GM12878 (cell line): Measurements from ENCODE around the gene SARDH. TPM values are rescaled to one million over a fixed set of nuclear protein-coding genes. Genes with fewer than 3 reads are reported as not detected.

ENCODE experiments used
- ATAC-seq: fragments of 200-7000 bp; cut with Tn5 transposase; 3 replicates; pipeline ENCODE4 v1.9.1; 2020; ENCODE audit warnings: mild to moderate bottlenecking, moderate library complexity
- BruUV-seq: library from RNA; stranded (reverse); fragments of 400-500 nt; replicated peaks from 2 replicates; lab custom pipeline; 2021; lab: Mats Ljungman, UMichigan
- CTCF ChIA-PET: fragments of 300-600 bp; sonication (Branson Sonifier 250); formaldehyde crosslinking; extraction: SDS; loops from one replicate; lab custom pipeline; 2021; ENCODE audit warnings: inconsistent platforms; lab: Yijun Ruan, JAX
- POLR2A ChIA-PET: fragments of 350-600 bp; formaldehyde crosslinking; extraction: SDS; loops from one replicate; lab custom pipeline; 2021; ENCODE audit warnings: inconsistent platforms; lab: Charles Lee
- RAD21 ChIA-PET: fragments of 300-600 bp; sonication (Branson Sonifier 250); formaldehyde crosslinking; loops from one replicate; lab custom pipeline; 2023; ENCODE audit warnings: antibody characterized with exemption; ENCODE audit not compliant: unreplicated experiment; lab: Charles Lee
- SMC1A ChIA-PET: fragments of 300-600 bp; sonication (Branson Sonifier 250); formaldehyde crosslinking; loops from one replicate; lab custom pipeline; 2023; ENCODE audit not compliant: unreplicated experiment, uncharacterized antibody; lab: Charles Lee
- DNase-seq: peaks from one replicate; pipeline ENCODE4 v3.0.0-alpha.2; 2011; ENCODE audit warnings: low read depth, low spot score
- FAIRE-seq: peaks from 3 replicates; lab custom pipeline; 2011; peaks lifted over from hg19 to GRCh38; lab: Jason Lieb, UNC
- H2AFZ ChIP-seq: 2 replicates; pipeline ENCODE4 v1.6.0; 2011; ENCODE audit warnings: low read depth, low read length, control low read depth; ENCODE audit not compliant: control insufficient read depth
- H3K27ac ChIP-seq: 2 replicates; pipeline ENCODE4 v1.5.1; 2011; ENCODE audit warnings: control low read depth; ENCODE audit not compliant: control insufficient read depth, insufficient read depth
- H3K27me3 ChIP-seq, 2 experiments: replicated peaks in 1 of 2; 2 replicates each; pipeline versions ENCODE4 v1.6.0 to v1.6.1; 2011; ENCODE audit warnings: low read length in 1 of 2; ENCODE audit not compliant: control insufficient read depth in 2 of 2, insufficient read depth in 2 of 2
- H3K36me3 ChIP-seq, 2 experiments: 2 replicates each; pipeline ENCODE4 v1.5.1; 2011; ENCODE audit warnings: low read length in 1 of 2; ENCODE audit not compliant: control insufficient read depth in 2 of 2, insufficient read depth in 2 of 2
- H3K4me1 ChIP-seq: 2 replicates; pipeline ENCODE4 v1.6.1; 2011; ENCODE audit warnings: mild to moderate bottlenecking, low read length, moderate library complexity, mixed read lengths; ENCODE audit not compliant: control insufficient read depth, insufficient read depth
- H3K4me2 ChIP-seq: 2 replicates; pipeline ENCODE4 v1.6.0; 2011; ENCODE audit warnings: control low read depth; ENCODE audit not compliant: control insufficient read depth, insufficient read depth
- H3K4me3 ChIP-seq: fragments of 200-600 bp; sonication (generic); 2 replicates; pipeline ENCODE4 v1.5.1; 2016
- H3K79me2 ChIP-seq: 2 replicates; pipeline ENCODE4 v1.6.0; 2011; ENCODE audit warnings: low read length; ENCODE audit not compliant: control insufficient read depth, insufficient read depth
- H3K9ac ChIP-seq: 2 replicates; pipeline ENCODE4 v1.8.0; 2011; ENCODE audit warnings: low read length, control low read depth, mixed read lengths; ENCODE audit not compliant: control insufficient read depth, insufficient read depth
- H3K9me3 ChIP-seq: replicated peaks from 3 replicates; pipeline ENCODE4 v1.5.1; 2011; ENCODE audit warnings: mild to moderate bottlenecking, low read length; ENCODE audit not compliant: control insufficient read depth, insufficient read depth
- H4K20me1 ChIP-seq: 2 replicates; pipeline ENCODE4 v1.6.0; 2011; ENCODE audit not compliant: control insufficient read depth, insufficient read depth
- BCLAF1 ChIP-seq: fragments of 450-650 bp; IDR thresholded peaks from 2 replicates; pipeline ENCODE4 v1.6.1; 2017; ENCODE audit warnings: antibody characterized with exemption, mild to moderate bottlenecking, moderate library complexity
- CBX5 ChIP-seq: sonication (generic); IDR thresholded peaks from 2 replicates; pipeline ENCODE4 v1.6.1; 2016; ENCODE audit warnings: low read depth, moderate library complexity, mild to moderate bottlenecking, inconsistent platforms
- GATAD2B ChIP-seq: fragments of 450-650 bp; conservative IDR thresholded peaks from 2 replicates; pipeline ENCODE4 v1.6.1; 2017; ENCODE audit warnings: low read depth, mild to moderate bottlenecking, moderate library complexity
- MYC ChIP-seq: IDR thresholded peaks from 2 replicates; pipeline ENCODE4 v1.6.1; 2011; ENCODE audit warnings: mild to moderate bottlenecking, low read length, moderate library complexity, inconsistent platforms; ENCODE audit not compliant: insufficient read depth, insufficient replicate concordance, insufficient read length, severe bottlenecking
- RAD21 ChIP-seq: IDR thresholded peaks from 2 replicates; pipeline ENCODE4 v1.6.1; 2011; ENCODE audit warnings: mild to moderate bottlenecking, low read depth, low read length, moderate library complexity; ENCODE audit not compliant: insufficient read depth
- RELB ChIP-seq: fragments of 450-650 bp; IDR thresholded peaks from 2 replicates; pipeline ENCODE4 v1.6.1; 2017; ENCODE audit warnings: low read depth, mild to moderate bottlenecking, moderate library complexity
- RFX5 ChIP-seq: IDR thresholded peaks from 2 replicates; pipeline ENCODE4 v1.6.1; 2011; ENCODE audit warnings: low read depth, low read length, improper control_type of control experiment
- USF2 ChIP-seq: IDR thresholded peaks from 2 replicates; pipeline ENCODE4 v1.6.1; 2011; ENCODE audit warnings: low read depth, low read length, improper control_type of control experiment, borderline replicate concordance
- ZNF217 ChIP-seq: fragments of 450-650 bp; IDR thresholded peaks from 2 replicates; pipeline ENCODE4 v1.6.1; 2017; ENCODE audit warnings: antibody characterized with exemption, mild to moderate bottlenecking
- WGBS: methylation state at CpG from one replicate; pipeline ENCODE4 v1.1.6; 2016; ENCODE audit warnings: low lambda C conversion rate; ENCODE audit not compliant: insufficient replicate concordance, insufficient coverage; ENCODE audit errors: missing lambda C conversion rate; 5-methylcytosine and 5-hydroxymethylcytosine counted together
- in situ Hi-C: fragments of 300-500 bp; cut with MboI; formaldehyde crosslinking; loops from 9 replicates; pipeline ENCODE4 v1.14.3; 2018; ENCODE audit warnings: mixed read lengths
- intact Hi-C: fragments of 100-400 bp; cut with micrococcal nuclease; formaldehyde crosslinking; loops from one replicate; pipeline ENCODE4 v1.14.2; 2022; ENCODE audit not compliant: unreplicated experiment
- polyA plus RNA-seq, 11 experiments: library from polyadenylated mRNA; depleted of rRNA in 4 of 11; unstranded in 6 of 11; stranded (reverse) in 5 of 11; fragments of >200 nt; fragmentation: Nextera tagmentation in 4 of 11; fragmentation: Illumina TruSeq in 1 of 11; extraction: Ambion mirVana in 4 of 11; extraction: Trizol in 1 of 11; gene quantifications; 1 replicate in 1 of 11; 2 replicates in 10 of 11; pipeline versions ENCODE4 v1.2.1 to v1.2.3, GENCODE V29; 2011 to 2016; ENCODE audit warnings: inconsistent platforms in 2 of 11, missing spikeins in 2 of 11, low read depth in 1 of 11
- total RNA-seq, 4 experiments: library from RNA; depleted of rRNA in 3 of 4; stranded (reverse); fragments of >200 nt in 3 of 4; fragmentation: Illumina TruSeq in 1 of 4; extraction: Trizol in 1 of 4; gene quantifications; 2 replicates each; pipeline versions ENCODE4 v1.2.1 to v1.2.3, GENCODE V29; 2013 to 2021

SARDH gene
- total and polyA plus RNA-seq, 10 of the 15 experiments (the other 5 are each of a cell fraction or from before 2014, with no cell fraction given), result 0.03 to 0.15 (median 0.10) TPM; not detected in 6

- no peak for TF ChIP-seq RFX5
- no peak for TF ChIP-seq RAD21
- TF ChIP-seq BCLAF1, result no peak
- TF ChIP-seq RELB, result no peak
- no peak for TF ChIP-seq GATAD2B
- no peak for TF ChIP-seq ZNF217
- TF ChIP-seq MYC, result no peak
- no peak for TF ChIP-seq CBX5
- TF ChIP-seq USF2, result no peak
- H3K4me1 ChIP-seq, result peaks cover 19% of the 10 kb centered on the region
- BruUV-seq, result no TSS peak
- no peak overlapping the region for H3K4me3 ChIP-seq
- in situ Hi-C loops, result no loop called here
- 81% methylated on average over 10 of the region's 10 CpGs for WGBS
- no peak overlapping the region for H3K27ac ChIP-seq
- H3K36me3 ChIP-seq, result peaks cover 10 to 30% of the 10 kb centered on the region in 2 experiments; a peak in 3 of 4 replicates
- intact Hi-C loops, result loop anchor here (1.0 kb wide), 1 partner anchor 213 kb away; no protein-coding TSS in a partner anchor
- no peak for DNase-seq
- no peak overlapping the region for H3K9ac ChIP-seq
- H2AFZ ChIP-seq, result no peak overlapping the region
- CTCF ChIA-PET, result interaction anchor here (0.8 to 6.8 kb wide), 23 partner anchors 8 to 358 kb away, joined by 3 to 177 read pairs (median 6); partner anchors contain the start of gene BRD3OS
- H3K4me2 ChIP-seq, result no peak overlapping the region
- no peak for FAIRE-seq
- no peaks in the 10 kb centered on the region for H3K9me3 ChIP-seq
- no peaks in the 10 kb centered on the region for H3K27me3 ChIP-seq
- SMC1A ChIA-PET, result interaction anchor here (1.0 to 3.2 kb wide), 6 partner anchors 27 to 215 kb away, joined by 3 to 53 read pairs (median 4); no protein-coding TSS in a partner anchor
- H4K20me1 ChIP-seq, result no peaks in the 10 kb centered on the region
- RAD21 ChIA-PET, result interaction anchor here (1.0 to 3.3 kb wide), 10 partner anchors 12 to 316 kb away, joined by 3 to 76 read pairs (median 3); no protein-coding TSS in a partner anchor
- ATAC-seq, result no peak
- no peaks in the 10 kb centered on the region for H3K79me2 ChIP-seq
- POLR2A ChIA-PET, result interaction anchor here (1.3 to 3.2 kb wide), 2 partner anchors 11 to 212 kb away, joined by 3 to 16 read pairs; no protein-coding TSS in a partner anchor
Observed at GRCh38 chr9:133781828-133782135, 43.6 kb upstream of the SARDH start.
